Vagina (tissue), 2 donors: ENCODE results near the gene USP47.

Source experiments
- CTCF ChIP-seq, 3 experiments: fragments of 450-650 bp in 2 of 3; fragments of 200-600 bp in 1 of 3; sonication (generic) in 1 of 3; IDR thresholded peaks; one replicate each; pipeline ENCODE4 v1.5.1; 2017 to 2019; ENCODE audit warnings: antibody characterized with exemption in 3 of 3, mild to moderate bottlenecking in 2 of 3, moderate library complexity in 2 of 3
- POLR2A ChIP-seq, 2 donors: fragments of 450-650 bp; IDR thresholded peaks; one replicate each; pipeline ENCODE4 v1.6.1; 2017; ENCODE audit warnings: antibody characterized with exemption in 2 of 2, mild to moderate bottlenecking in 2 of 2, moderate library complexity in 2 of 2
- POLR2AphosphoS5 ChIP-seq, 2 donors: sonication (generic); formaldehyde crosslinking; IDR thresholded peaks; one replicate each; pipeline ENCODE4 v1.9.0; 2017; ENCODE audit warnings: antibody characterized with exemption in 2 of 2, mild to moderate bottlenecking in 2 of 2, low read depth in 1 of 2; ENCODE audit not compliant: insufficient read depth in 1 of 2

GRCh38 chr11:11867720-11868119 is 25.9 kb downstream of the USP47 start:
- no peak for TF ChIP-seq CTCF (IDR thresholded peaks at IDR 0.05)
- TF ChIP-seq POLR2A (IDR thresholded peaks at IDR 0.05): no peak
- TF ChIP-seq POLR2AphosphoS5 (IDR thresholded peaks at IDR 0.05; ENCODE audit: insufficient read depth in 1 of 2, low read depth in 1 of 2): no peak
